ENCODE results near the gene CCDC80.

- TF ChIP-seq CTCF (IDR thresholded peaks at IDR 0.05) (no peak), POLR2AphosphoS5 (IDR thresholded peaks at IDR 0.05) (no peak), EP300 (IDR thresholded peaks at IDR 0.05) (no peak)
These were observed 2.8 kb upstream of the CCDC80 start for GRCh38 chr3:112643621-112644240.

Data from suprapubic skin (tissue), 4 donors.